HG02623 (cell line): ENCODE data around the gene COX4I1.
A peak's percentile ranks its signal among the peaks of the same experiment; 100 is the strongest.
"Not testable (repeated sequence)": the region's sequence is repeated elsewhere in the genome, so short reads cannot be mapped to it uniquely, and the experiment has no call there.

ENCODE experiments used
- ATAC-seq: cut with Tn5 transposase; IDR thresholded peaks from one replicate; pipeline ENCODE4 v1.9.1; 2021; ENCODE audit warnings: moderate library complexity; ENCODE audit not compliant: unreplicated experiment

COX4I1 gene

DNA sequence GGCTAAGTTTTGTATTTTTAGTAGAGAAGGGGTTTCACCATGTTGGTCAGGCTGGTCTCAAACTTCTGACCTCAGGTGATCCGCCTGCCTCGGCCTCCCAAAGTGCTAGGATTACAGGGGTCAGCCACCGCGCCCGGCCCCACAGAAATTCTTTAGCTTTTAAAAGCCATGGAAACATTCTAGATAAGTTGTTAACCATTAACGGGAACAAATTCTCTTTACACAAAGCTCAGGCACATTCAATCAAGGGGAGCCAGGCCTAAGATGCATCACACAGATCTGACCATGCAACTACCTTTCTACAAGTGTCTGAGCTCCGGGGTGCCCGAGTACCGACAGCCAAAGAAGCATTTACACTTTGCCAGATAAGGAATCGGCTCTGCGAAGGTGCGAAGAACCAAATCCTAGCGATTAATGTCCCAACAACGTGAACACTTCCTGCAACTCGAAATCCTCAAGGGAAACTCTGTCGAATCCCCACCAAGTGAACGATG is 1.2 kb upstream of the COX4I1 start:
- no peak for ATAC-seq

DNA sequence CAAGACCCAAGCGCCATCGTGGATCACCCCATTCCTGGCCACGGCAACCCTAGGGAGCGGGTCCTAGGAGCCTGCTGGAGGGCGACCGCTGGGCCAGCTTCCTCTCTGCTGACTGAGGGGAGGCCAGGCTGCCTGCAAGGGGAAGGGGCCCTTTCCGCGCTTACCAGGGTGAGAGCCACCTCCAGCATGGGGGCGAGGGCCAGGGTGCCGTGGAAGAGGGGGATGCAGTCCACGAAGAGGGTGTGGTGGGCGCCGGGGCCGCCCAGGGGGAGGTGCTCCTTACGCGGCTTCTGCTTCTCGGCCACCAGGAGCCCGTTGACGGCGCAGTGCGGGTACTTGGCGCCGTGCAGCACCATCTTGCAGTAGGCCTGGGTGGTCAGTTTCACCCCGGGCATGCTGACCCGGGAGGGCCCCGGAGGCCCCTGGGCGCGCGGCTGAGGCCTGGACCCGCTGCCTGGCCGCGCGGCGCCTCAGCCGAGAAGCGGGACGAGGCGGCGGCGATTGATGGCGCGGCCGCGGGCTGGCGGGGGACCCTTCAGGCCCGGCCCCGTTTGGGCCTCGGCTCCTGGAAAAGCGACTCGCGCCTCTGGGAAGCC is 496 bp upstream of the COX4I1 start:
- peak; percentile 24 for ATAC-seq

DNA sequence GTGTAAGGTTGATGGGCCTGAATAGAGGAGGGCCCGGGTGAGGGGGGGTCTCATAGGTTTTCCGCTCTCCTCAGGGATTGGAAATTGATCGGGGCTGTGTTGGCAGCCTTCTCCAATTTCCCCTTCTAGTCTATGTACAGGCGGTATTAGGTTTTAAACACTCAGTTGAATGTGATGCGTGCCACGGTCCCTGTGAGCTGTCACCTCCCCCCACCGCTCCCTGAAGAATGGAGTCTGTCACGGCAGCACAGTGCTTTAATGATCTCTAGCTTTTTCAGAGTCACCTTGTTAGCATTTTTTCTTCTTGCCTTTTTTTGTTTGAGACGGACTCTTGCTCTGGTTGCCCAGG is 800 bp downstream of the COX4I1 start:
- ATAC-seq, result no peak

DNA sequence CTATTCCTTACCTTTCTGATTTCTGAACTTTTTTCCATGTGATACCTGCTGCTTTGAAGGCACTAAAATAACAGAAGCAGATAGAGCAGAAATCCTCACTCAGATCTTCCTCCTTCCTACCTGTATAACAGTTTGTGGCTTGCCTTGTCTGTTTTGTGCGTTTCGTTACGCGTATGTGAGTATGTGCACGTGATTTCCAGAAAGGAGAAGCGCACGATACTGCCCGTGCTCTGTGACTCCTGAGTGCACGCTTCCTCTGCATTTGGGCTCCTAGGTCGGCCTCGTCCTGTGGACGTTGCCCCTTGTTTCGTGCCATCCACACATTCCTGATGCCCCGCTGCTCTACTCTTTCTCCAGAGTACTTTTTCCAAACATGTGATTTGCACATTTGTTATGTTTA is 4.1 kb downstream of the COX4I1 start:
- no peak for ATAC-seq

DNA sequence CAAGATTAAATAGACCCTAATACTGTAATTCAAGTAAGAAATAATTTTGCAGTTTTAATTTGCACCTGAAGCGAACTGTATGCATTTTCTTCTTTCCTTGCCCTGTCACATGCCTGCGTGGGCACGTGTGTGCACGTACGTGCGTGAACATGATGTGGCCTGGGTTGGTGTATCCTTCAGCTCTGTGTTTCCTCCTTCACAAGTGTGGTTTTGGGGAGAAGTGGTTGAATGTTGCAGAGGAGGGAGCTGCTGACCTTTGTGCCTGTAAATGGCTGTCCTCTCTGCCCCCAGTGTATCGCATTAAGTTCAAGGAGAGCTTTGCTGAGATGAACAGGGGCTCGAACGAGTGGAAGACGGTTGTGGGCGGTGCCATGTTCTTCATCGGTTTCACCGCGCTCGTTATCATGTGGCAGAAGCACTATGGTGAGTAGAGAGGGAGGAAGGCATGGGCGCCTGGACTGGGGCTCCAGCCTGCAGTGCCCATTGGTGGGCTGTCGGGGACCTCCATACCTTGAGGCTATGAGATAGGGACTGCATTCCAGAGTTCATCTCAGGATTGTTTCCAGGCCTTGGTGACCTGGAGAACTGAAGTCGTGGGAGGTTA is 6.0 kb downstream of the COX4I1 start:
- no peak for ATAC-seq

DNA sequence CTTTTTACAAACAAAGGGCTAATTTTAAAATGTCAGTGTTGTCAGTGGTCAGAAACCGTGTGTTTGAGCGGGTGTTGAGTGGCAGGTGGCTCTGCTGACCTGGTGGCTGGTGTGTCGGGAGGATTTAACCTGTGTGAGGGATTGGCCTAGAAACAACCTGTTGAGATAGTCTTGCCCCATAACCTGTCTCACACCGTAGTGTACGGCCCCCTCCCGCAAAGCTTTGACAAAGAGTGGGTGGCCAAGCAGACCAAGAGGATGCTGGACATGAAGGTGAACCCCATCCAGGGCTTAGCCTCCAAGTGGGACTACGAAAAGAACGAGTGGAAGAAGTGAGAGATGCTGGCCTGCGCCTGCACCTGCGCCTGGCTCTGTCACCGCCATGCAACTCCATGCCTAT is 7.0 kb downstream of the COX4I1 start:
- ATAC-seq, result no peak

DNA sequence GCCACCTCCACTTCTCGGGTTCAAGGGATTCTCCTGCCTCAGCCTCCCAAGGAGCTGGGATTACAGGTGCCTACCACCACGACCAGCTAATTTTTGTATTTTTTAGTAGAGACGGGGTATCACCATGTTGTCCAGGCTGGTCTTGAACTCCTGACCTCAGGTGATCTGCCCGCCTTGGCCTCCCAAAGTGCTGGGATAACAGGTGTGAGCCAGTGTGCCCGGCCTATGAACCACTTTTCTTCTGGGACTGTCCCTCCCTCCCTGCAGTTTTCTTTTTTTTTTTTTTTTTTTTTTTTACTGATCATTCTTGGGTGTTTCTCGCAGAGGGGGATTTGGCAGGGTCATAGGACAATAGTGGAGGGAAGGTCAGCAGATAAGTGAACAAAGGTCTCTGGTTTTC is 7.8 kb downstream of the COX4I1 start:
- not testable (repeated sequence) for ATAC-seq

DNA sequence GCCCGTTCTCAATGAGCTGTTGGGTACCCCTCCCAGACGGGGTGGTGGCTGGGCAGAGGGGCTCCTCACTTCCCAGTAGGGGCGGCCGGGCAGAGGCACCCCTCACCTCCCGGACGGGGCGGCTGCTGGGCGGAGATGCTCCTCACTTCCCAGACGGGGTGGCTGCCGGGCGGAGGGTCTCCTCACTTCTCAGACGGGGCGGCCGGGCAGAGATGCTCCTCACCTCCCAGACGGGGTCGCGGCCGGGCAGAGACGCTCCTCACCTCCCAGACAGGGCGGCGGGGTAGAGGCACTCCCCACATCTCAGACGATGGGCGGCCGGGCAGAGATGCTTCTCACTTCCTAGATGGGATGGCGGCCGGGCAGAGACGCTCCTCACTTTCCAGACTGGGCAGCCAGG is 8.6 kb downstream of the COX4I1 start:
- not testable (repeated sequence) for ATAC-seq

DNA sequence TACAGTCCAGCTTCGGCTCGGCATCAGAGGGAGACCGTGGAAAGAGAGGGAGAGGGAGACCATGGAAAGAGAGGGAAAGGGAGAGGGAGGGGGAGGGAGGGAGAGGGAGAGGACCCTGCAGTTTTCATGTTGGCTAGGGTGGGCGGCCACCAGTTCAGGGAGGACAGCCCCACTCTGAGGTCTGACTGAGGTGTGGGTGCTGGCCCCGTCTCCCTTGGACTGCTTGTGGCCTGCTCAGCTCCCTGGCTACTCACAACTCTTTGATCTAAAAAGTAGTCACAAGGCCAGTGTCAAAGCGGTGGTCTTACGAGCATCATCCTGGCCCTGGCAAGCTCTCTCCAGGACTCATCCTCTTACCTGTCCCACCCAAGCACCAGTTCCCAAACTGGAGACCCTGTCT is 9.4 kb downstream of the COX4I1 start:
- ATAC-seq, result no peak

DNA sequence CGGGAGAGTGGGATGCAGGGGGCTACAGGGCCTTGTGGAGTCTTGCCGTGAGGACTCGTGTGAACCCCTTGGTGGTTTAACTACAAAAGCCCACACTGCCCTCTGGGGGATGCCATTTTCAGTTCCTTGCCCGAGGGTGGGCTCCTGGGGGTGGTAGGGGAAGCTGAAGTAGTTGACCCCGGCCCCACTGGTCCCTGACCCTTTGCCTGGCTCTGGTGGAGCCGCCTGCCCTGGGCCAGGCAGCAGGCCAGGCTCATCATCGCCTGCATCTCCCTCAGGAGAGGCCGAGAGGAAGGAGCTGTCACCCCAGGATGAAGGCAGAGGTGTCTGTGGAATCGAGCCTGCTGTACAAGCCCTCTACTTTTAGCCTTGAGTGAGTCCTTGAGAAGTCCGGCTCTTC is 10.2 kb downstream of the COX4I1 start:
- ATAC-seq, result no peak

DNA sequence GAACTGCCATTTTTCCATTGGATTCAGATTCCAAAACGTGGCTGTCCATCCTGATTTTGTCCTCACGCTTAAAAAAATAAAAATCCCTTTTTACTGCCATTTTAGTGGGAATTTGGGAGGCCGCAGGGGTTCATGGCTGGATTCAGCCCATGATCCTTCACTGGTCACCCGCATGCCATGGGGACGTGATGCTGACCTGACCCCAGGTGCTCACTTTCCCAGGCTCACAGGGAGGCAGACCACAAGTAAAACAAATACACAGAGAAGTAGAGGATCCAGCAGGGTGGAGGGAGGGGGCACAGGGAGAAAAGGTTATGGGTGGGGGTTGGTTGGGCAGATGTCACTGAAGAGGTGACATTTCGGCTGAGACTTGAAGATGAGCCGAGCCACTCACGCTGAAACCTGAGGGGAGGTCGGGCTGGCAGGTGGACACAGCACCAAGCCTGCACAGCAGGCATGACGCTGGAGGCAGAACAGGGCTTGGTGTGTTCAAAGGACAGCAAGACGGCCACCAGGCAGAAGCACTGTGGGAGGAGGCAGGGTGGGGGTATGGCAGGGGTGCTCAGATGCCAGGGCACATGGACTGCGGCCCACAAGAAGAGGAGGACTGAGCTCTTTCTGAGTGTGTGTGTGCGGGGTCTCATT is 10.7 kb downstream of the COX4I1 start:
- no peak for ATAC-seq

DNA sequence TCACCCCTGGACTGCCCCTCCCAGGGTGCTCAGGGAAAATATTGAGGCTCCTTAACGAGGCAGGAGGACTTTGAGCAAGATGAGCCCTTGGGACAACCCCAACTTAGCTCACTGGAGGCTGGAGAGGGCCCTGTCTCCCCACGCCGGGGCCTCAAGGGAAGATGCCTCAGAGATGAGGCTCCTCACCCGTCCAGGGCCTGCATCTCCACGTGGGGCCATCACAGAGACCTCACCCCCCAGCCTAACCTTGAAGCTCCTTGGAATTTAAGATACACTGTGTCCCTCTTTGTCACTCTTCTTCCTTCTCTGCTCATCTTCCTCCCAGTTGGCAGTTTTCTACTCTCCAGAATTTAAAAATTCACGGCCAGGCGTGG is 11.2 kb downstream of the COX4I1 start:
- no peak for ATAC-seq

DNA sequence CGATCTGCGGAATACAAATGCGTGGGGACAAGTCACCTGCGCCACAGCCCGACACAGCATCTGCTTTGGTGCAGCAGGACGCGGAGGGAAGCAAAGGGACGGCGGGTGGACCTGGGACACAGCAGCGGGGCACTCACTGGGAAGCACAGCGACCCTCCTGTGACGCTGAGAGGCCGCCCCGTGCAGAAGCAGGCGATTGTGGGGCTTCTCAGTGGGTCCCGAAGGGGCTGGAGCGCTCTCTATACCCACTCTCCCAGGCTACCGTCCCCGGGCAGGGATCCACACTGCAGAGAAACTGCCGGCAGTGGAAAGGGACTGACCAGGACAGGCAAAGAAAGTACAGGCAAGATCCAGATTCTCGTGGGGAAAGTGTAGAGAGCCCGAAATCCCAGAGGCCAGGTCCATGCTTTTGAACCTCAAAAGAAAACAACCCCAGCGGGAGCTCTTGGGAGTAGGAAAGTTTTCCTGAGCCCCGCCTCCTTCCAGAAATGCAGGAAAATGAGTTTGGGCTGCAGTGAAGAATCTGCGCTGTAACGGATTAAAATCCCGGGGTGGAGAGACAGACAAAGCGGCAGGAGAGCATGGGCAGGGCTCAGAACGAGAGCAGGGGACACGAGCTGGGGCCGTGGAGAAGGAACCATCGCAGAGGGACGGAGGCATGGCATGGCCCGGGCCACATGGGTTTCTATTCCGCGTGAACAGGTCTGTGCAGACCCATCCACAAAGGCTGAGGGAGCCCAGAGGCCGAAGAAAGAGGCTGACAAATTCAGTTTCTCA is 12.7 kb downstream of the COX4I1 start:
- no peak for ATAC-seq

DNA sequence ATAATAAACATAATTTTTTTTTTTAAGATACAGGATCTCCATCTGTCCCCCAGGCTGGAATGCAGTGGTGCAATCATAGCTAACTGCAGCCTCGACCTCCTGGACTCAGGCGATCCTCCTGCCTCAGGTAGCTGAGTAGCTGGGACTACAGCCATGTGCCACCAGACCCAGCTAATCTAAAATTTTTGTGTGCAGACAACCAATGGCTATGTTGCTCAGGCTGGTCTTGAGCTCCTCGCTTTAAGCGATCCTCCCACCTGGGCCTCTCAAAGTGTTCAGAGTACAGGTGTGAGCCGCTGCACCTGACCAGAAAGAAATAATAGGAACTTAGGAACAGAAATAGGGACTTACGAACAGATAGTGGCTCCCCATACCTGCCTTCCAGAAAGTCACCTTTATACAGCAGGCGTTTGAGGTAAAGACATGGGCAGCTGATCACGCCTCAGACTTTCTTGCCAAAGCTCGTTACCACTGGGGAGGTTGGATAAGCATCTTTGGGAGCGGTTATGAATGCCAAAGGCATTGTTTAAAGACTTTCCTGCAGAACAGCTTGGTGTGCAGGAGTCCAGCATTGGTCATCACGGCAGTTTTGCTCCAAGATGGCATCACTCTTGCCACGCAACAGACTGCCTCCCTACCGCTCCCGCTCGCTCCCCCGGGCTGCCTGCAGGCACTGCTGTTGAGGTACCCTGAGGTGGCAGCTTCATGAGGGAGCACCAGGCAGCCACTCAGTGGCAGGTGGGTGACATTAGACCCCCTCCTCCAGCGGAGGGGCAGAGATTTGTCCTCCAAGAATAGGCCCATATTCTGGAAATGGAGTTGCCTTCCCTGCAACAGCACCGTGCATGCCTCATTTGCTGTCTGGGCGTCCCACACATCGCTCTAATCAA is 13.6 kb downstream of the COX4I1 start:
- no peak for ATAC-seq

DNA sequence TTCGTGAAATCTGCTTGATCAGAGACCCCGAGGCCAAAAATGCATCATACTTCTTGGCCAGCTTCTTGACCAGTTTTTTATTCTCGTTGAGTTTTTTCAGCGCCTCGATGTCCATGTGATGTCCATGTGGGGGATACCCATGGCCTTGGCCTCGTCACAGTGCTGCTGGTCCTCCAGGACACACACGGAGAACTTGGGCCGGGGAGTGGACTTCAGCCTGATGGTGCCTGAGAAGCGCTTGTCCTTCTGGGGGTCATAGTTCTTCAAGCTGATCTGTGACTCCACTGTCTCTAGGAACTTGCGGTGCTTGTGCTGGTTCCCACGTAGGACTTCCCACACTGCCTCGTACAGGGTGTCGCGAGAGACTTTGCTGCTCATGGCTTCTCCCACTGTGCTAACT is 16.7 kb downstream of the COX4I1 start:
- ATAC-seq, result no peak

DNA sequence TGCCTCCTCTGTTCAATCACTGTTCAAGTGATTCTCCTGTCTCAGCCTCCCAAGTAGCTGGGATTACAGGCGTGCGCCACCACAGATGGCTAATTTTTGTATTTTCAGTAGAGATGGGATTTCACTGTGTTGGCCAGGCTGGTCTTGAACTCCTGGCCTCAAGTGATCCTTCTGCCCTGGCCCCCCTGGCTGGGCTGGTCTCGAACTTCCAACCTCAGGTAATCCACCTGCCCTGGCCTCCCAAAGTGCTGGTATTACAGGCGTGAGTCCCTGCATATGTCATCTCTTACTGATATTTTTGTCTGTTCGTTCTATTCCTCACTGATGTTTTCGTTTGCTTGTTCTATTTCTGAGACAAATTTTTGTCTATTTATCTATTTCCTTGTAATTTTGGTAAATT is 17.7 kb downstream of the COX4I1 start:
- not testable (repeated sequence) for ATAC-seq

DNA sequence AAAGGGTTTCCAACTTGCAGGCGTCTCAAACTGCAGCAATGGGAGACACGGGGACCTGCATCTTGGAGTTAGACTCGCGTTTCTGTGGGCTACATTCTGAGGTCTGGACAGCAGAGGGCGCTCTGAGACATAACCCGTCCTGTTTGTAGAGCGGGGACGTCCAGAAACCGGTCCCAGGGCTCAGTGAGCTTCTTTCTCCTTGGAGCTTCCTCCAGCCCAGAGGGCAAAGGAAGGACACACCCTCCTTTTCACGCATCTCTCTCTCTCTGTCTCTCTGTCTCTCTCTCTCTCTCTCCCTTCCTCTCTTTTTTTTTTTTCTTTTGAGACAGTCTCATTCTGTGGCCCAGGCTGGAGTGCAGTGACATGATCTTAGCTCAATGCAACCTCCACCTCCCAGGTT is 19.8 kb downstream of the COX4I1 start:
- no peak for ATAC-seq

DNA sequence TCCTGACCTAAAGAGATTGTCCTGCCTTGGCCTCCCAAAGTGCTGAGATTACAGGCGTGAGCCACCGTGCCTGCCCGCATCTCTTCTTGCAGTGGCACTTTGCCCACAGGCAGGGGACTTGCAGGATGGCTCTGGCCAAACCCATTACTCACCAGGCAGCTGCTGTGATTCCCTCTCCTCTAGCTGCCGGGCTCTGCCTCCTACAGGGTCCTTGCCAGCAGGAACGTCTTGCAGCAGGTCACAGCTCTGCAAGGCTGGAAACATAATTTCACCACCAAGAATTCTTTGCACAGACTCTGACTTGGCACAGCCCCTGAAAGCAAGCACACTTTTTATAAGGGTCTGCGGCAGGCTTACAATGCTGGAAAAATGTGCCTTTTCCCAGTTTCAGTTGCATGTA is 20.3 kb downstream of the COX4I1 start:
- ATAC-seq, result no peak

DNA sequence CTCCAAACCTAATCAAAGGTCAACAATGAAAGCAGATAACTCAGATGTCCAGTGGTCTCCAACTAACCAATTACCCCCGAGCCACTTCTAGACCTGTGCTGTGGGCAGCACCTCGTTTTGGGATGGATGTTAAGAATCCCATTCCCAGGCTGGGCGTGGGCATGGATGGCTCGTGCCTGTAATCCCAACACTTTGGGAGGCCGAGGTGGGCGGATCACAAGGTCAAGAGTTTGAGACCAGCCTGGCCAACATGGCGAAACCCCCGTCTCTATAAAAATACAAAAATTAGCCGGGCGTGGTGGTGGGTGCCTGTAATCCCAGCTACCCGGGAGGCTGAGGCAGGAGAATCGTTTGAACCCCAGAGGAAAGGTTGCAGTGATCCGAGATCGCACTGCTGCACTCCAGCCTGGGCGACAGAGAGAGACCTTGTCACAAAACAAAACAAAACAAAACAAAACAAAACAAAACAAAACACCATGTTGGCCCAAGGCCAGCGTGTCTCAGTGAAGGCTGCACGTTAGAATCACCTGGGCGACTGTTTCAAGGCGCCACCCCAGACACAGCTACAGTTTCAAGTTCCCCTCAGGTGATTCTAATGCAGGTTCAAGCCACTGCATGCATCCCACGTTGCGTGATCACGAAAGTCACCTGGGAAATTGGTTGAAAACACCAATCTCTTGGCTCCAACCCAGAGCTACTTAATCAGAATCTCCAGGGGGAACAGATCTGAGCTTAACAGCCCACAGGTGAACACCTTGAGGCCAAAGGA is 21.3 kb downstream of the COX4I1 start:
- ATAC-seq, result no peak
